Sigmoid colon (tissue), 4 donors: Measurements from ENCODE around the gene SMARCA2.

ENCODE experiments used
- EP300 ChIP-seq, 4 donors: sonication (generic); formaldehyde crosslinking; IDR thresholded peaks; one replicate each; pipeline ENCODE4 v1.6.1; 2017; ENCODE audit warnings: antibody characterized with exemption in 4 of 4
- POLR2A ChIP-seq, 2 donors: fragments of 450-650 bp; IDR thresholded peaks; one replicate each; pipeline ENCODE4 v1.6.1; 2016; ENCODE audit warnings: antibody characterized with exemption in 2 of 2, mild to moderate bottlenecking in 2 of 2, moderate library complexity in 2 of 2
- POLR2AphosphoS5 ChIP-seq, 4 donors: sonication (generic); formaldehyde crosslinking; IDR thresholded peaks; one replicate each; pipeline ENCODE4 v1.6.1; 2017; ENCODE audit warnings: antibody characterized with exemption in 4 of 4
- TF ChIP-seq, protein P1 (sequence below), 4 experiments: fragments of 450-650 bp in 3 of 4; fragments of 200-600 bp in 1 of 4; IDR thresholded peaks; one replicate each; pipeline ENCODE4 v1.5.1; 2016 to 2019; ENCODE audit warnings: antibody characterized with exemption in 4 of 4, mild to moderate bottlenecking in 3 of 4, moderate library complexity in 2 of 4

DNA sequence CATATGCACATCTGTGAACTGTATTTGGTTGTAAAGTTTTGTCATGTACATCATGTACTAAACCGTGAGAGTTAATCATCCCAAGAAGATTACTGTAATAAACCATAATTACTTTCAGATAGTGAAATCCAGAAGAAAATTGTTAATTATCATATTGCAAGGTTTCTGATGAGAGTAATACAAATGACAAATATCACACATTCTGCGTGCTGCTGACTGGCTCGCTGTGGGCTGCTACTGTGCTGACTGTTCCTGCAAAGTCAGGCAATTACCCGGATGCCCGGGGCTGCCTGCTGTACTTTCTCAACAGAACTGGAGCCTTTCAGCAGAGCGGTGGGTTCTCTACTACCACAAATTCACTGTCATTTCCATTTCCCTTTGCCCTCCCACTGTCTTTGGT lies 68.3 kb downstream of the SMARCA2 start:
- TF ChIP-seq, protein P1, sequence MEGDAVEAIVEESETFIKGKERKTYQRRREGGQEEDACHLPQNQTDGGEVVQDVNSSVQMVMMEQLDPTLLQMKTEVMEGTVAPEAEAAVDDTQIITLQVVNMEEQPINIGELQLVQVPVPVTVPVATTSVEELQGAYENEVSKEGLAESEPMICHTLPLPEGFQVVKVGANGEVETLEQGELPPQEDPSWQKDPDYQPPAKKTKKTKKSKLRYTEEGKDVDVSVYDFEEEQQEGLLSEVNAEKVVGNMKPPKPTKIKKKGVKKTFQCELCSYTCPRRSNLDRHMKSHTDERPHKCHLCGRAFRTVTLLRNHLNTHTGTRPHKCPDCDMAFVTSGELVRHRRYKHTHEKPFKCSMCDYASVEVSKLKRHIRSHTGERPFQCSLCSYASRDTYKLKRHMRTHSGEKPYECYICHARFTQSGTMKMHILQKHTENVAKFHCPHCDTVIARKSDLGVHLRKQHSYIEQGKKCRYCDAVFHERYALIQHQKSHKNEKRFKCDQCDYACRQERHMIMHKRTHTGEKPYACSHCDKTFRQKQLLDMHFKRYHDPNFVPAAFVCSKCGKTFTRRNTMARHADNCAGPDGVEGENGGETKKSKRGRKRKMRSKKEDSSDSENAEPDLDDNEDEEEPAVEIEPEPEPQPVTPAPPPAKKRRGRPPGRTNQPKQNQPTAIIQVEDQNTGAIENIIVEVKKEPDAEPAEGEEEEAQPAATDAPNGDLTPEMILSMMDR (IDR thresholded peaks at IDR 0.05): no peak
- no peak for TF ChIP-seq POLR2A (IDR thresholded peaks at IDR 0.05)
- TF ChIP-seq POLR2AphosphoS5 (IDR thresholded peaks at IDR 0.05): no peak
- TF ChIP-seq EP300 (IDR thresholded peaks at IDR 0.05): no peak
